Measurements from ENCODE around the gene MARCO. TPM values are rescaled to one million over a fixed set of nuclear protein-coding genes. Genes with fewer than 3 reads are reported as not detected.

Gene MARCO
- total RNA-seq, 1 experiment from 2014 or later, result 0.26 TPM

Other genes starting within 250 kb of the MARCO start
- gene EN1, start 94.5 kb upstream of the MARCO start, total RNA-seq (2021; ENCODE audit: unreplicated experiment), result 0.26 TPM
- gene C1QL2, start 216.6 kb downstream of the MARCO start, total RNA-seq (2021; ENCODE audit: unreplicated experiment), result not detected